ENCODE results near the gene TMEM245. TPM values are rescaled to one million over a fixed set of nuclear protein-coding genes. Genes with fewer than 3 reads are reported as not detected.

TMEM245 gene
- total and polyA plus RNA-seq, 10 of the 15 experiments (the other 5 are each of a cell fraction or from before 2014, with no cell fraction given) = 7.4 to 36.1 (median 19.0) TPM

DNA sequence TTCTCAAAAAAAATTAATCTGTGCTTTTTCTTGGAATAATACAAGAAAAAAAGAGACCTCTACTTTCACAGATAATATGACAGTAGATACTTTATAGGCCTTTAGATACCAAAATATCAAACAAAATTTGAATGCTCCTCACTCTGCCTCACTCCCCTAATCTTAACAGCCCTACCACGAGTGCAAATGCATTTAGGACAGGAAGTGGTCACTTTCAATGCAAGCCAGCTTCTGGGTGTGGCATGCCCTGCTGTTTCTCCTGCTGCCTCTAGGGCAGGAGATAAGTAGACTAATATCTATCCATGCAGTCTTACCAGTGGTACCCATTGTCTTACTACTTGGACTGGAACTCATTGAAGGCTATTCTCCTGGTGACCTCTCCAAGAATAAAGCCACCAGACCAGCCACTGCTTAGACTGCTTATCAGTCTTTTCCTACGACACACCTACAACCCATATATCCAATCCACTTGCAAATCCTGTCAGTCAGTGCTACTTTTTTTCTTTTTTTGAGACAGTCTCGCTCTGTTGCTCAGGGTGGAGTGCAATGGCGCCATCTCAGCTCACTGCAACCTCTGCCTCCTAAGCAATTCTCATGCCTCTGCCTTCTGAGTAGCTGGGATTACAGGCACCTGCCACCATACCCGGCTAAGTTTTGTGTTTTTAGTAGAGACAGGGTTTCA, 24.3 kb upstream of the TMEM245 start:
- no peaks in the 10 kb centered on the region for H3K36me3 ChIP-seq (ENCODE audit: control insufficient read depth in 2 of 2, insufficient read depth in 2 of 2, low read length in 1 of 2)
- H3K9ac ChIP-seq (ENCODE audit: control insufficient read depth, insufficient read depth, low read length) = no peak overlapping the region
- TF ChIP-seq, protein P1, sequence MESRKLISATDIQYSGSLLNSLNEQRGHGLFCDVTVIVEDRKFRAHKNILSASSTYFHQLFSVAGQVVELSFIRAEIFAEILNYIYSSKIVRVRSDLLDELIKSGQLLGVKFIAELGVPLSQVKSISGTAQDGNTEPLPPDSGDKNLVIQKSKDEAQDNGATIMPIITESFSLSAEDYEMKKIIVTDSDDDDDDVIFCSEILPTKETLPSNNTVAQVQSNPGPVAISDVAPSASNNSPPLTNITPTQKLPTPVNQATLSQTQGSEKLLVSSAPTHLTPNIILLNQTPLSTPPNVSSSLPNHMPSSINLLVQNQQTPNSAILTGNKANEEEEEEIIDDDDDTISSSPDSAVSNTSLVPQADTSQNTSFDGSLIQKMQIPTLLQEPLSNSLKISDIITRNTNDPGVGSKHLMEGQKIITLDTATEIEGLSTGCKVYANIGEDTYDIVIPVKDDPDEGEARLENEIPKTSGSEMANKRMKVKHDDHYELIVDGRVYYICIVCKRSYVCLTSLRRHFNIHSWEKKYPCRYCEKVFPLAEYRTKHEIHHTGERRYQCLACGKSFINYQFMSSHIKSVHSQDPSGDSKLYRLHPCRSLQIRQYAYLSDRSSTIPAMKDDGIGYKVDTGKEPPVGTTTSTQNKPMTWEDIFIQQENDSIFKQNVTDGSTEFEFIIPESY (IDR thresholded peaks at IDR 0.05) = no peak
- TF ChIP-seq RAD21 (IDR thresholded peaks at IDR 0.05; ENCODE audit: insufficient read depth, low read depth, low read length) (0 out of 2 replicates have a peak, but pooled peaks have one; percentile 7), SPI1 (IDR thresholded peaks at IDR 0.05; ENCODE audit: borderline replicate concordance, insufficient read depth, low read depth, low read length) (peak; percentile 48; the same call in 1 of the 2 replicates), RUNX3 (IDR thresholded peaks at IDR 0.05; ENCODE audit: low read length) (peak; percentile 54)
- TF ChIP-seq, protein P2, sequence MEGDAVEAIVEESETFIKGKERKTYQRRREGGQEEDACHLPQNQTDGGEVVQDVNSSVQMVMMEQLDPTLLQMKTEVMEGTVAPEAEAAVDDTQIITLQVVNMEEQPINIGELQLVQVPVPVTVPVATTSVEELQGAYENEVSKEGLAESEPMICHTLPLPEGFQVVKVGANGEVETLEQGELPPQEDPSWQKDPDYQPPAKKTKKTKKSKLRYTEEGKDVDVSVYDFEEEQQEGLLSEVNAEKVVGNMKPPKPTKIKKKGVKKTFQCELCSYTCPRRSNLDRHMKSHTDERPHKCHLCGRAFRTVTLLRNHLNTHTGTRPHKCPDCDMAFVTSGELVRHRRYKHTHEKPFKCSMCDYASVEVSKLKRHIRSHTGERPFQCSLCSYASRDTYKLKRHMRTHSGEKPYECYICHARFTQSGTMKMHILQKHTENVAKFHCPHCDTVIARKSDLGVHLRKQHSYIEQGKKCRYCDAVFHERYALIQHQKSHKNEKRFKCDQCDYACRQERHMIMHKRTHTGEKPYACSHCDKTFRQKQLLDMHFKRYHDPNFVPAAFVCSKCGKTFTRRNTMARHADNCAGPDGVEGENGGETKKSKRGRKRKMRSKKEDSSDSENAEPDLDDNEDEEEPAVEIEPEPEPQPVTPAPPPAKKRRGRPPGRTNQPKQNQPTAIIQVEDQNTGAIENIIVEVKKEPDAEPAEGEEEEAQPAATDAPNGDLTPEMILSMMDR (IDR thresholded peaks at IDR 0.05 in 2 of 3, conservative IDR thresholded peaks at IDR 0.05 in 1 of 3; ENCODE audit: control insufficient read depth in 2 of 3, extremely low read depth in 1 of 3, insufficient read depth in 1 of 3, low read depth in 3 of 3, low read length in 3 of 3) = peak; percentile 12 to 63 (median 43)
- POLR2A ChIA-PET = no interaction called here
- ATAC-seq (peak; percentile 100), FAIRE-seq (peak; percentile 86), DNase-seq (ENCODE audit: low read depth, low spot score) (peak; percentile 23)
- CTCF ChIA-PET = interaction anchor here (0.6 kb wide), 1 partner anchor 221 kb away, joined by 3 read pairs; no protein-coding TSS in a partner anchor
- H3K79me2 ChIP-seq (ENCODE audit: control insufficient read depth, insufficient read depth, low read length) = no peaks in the 10 kb centered on the region
- H3K4me1 ChIP-seq (ENCODE audit: control insufficient read depth, insufficient read depth, low read length) = no peaks in the 10 kb centered on the region
- SMC1A ChIA-PET (ENCODE audit: uncharacterized antibody, unreplicated experiment) = no interaction called here
- H3K4me2 ChIP-seq (ENCODE audit: control insufficient read depth, insufficient read depth) = no peak overlapping the region
- H3K4me3 ChIP-seq = no peak overlapping the region
- H4K20me1 ChIP-seq (ENCODE audit: control insufficient read depth, insufficient read depth) = no peaks in the 10 kb centered on the region
- no peak overlapping the region for H2AFZ ChIP-seq (ENCODE audit: control insufficient read depth, low read depth, low read length)
- no peaks in the 10 kb centered on the region for H3K9me3 ChIP-seq (replicated peaks; ENCODE audit: control insufficient read depth, insufficient read depth, low read length)
- in situ Hi-C loops (cut with MboI) = no loop called here
- 44% methylated on average over 5 of the region's 5 CpGs for WGBS (ENCODE audit: insufficient coverage, insufficient replicate concordance, low lambda C conversion rate, missing lambda C conversion rate)
- intact Hi-C loops (cut with micrococcal nuclease; ENCODE audit: unreplicated experiment) = no loop called here
- RAD21 ChIA-PET (ENCODE audit: unreplicated experiment) = no interaction called here
- H3K27ac ChIP-seq (ENCODE audit: control insufficient read depth, insufficient read depth) = no peak overlapping the region
- H3K27me3 ChIP-seq (replicated peaks in 1 of 2; ENCODE audit: control insufficient read depth in 2 of 2, insufficient read depth in 2 of 2, low read length in 1 of 2) = no peaks in the 10 kb centered on the region
- no TSS peak for BruUV-seq (replicated peaks)
